ENCODE data around the gene PRR36. TPM values are rescaled to one million over a fixed set of nuclear protein-coding genes. Genes with fewer than 3 reads are reported as not detected.
A peak's percentile ranks its signal among the peaks of the same experiment; 100 is the strongest.

The PRR36 gene
- total and polyA plus RNA-seq, 10 of the 15 experiments (the other 5 are each of a cell fraction or from before 2014, with no cell fraction given), result 0.04 TPM; not detected in 9

DNA sequence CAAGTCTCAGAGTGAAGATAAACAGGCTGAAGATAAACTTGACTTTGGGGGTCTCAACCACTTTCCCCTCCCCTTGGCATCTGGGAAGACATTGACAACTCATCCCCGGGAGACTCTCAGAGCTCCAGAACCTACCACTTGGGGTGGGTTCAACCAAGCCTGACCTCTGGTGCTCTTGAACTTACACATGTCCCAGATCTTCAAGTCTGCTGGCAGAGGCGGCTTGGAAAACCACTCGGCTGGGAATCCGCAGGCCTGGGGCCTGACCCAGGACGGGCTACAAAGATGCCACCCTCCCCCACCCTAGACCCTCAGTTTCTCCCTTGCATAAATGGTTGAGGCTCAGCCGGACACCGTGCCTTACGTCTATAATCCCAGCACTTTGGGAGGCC lies 14.6 kb upstream of the PRR36 start:
- 53% methylated on average over 8 of the region's 8 CpGs for WGBS (ENCODE audit: insufficient coverage, insufficient replicate concordance, low lambda C conversion rate, missing lambda C conversion rate)
- H3K27me3 ChIP-seq (replicated peaks in 1 of 2; ENCODE audit: control insufficient read depth in 2 of 2, insufficient read depth in 2 of 2, low read length in 1 of 2), result peaks cover 0 to 2% of the 10 kb centered on the region in 2 experiments; a peak in 2 of 4 replicates
- no peaks in the 10 kb centered on the region for H4K20me1 ChIP-seq (ENCODE audit: control insufficient read depth, insufficient read depth)
- no peaks in the 10 kb centered on the region for H3K79me2 ChIP-seq (ENCODE audit: control insufficient read depth, insufficient read depth, low read length)
- in situ Hi-C loops (cut with MboI), result no loop called here
- ChIA-PET RAD21 (ENCODE audit: unreplicated experiment) (no interaction called here), CTCF (no interaction called here), POLR2A (no interaction called here), SMC1A (ENCODE audit: uncharacterized antibody, unreplicated experiment) (no interaction called here)
- ATAC-seq (no peak), FAIRE-seq (no peak), DNase-seq (ENCODE audit: low read depth, low spot score) (no peak)
- no peak overlapping the region for H2AFZ ChIP-seq (ENCODE audit: control insufficient read depth, low read depth, low read length)
- TF ChIP-seq LARP7 (IDR thresholded peaks at IDR 0.05), result no peak
- H3K9me3 ChIP-seq (replicated peaks; ENCODE audit: control insufficient read depth, insufficient read depth, low read length), result no peaks in the 10 kb centered on the region
- intact Hi-C loops (cut with micrococcal nuclease; ENCODE audit: unreplicated experiment), result no loop called here
- H3K4me2 ChIP-seq (ENCODE audit: control insufficient read depth, insufficient read depth), result no peak overlapping the region
- BruUV-seq (replicated peaks), result no TSS peak
- no peaks in the 10 kb centered on the region for H3K4me1 ChIP-seq (ENCODE audit: control insufficient read depth, insufficient read depth, low read length)
- no peak overlapping the region for H3K27ac ChIP-seq (ENCODE audit: control insufficient read depth, insufficient read depth)
- H3K4me3 ChIP-seq, result no peak overlapping the region
- H3K9ac ChIP-seq (ENCODE audit: control insufficient read depth, insufficient read depth, low read length), result no peak overlapping the region
- H3K36me3 ChIP-seq (ENCODE audit: control insufficient read depth in 2 of 2, insufficient read depth in 2 of 2, low read length in 1 of 2), result no peaks in the 10 kb centered on the region

DNA sequence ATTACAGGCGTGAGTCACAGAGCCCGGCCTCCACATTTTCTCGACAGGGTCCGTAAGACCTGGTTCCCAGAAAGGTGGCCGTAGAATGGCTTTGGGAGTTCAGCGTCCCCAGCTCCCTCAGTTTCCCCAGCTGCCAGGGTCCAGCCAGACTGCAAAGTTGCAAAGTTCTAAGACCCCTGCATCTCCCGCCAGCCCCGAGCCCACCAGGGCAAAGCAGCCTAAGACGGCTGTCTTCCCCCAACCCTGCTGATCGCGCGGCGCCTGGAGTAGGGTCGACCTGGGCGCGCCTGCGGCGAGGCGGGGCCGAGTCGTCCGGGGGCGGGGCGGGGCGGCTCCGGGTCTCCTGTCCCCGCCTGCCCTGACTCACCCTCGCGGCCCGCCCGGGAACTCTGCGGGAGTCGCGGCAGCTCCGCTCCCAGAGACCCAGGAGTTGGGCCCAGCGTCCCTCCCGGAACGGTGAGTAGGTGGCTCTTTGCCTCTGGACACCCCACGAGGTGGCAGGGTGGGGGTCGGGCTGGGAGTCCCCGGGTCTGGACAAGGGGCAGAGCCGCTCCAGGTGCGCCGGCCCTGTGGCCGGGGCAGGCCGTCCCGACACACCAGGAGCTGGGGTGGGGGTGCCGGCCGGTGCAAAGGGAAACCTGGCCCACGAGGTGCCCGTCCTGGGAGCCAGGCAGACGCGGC lies 14.1 kb upstream of the PRR36 start, which contains the start of gene LRRC8E:
LRRC8E (plus strand) TSS at position 366 of the 681 bp plus-strand sequence. CDS start 7,094 bp downstream, outside the sequence.
- peaks cover 0 to 2% of the 10 kb centered on the region in 2 experiments; a peak in 2 of 4 replicates for H3K27me3 ChIP-seq (replicated peaks in 1 of 2; ENCODE audit: control insufficient read depth in 2 of 2, insufficient read depth in 2 of 2, low read length in 1 of 2)
- H4K20me1 ChIP-seq (ENCODE audit: control insufficient read depth, insufficient read depth), result no peaks in the 10 kb centered on the region
- no TSS peak for BruUV-seq (replicated peaks)
- H3K9me3 ChIP-seq (replicated peaks; ENCODE audit: control insufficient read depth, insufficient read depth, low read length), result no peaks in the 10 kb centered on the region
- no peak for ATAC-seq
- ChIA-PET RAD21 (ENCODE audit: unreplicated experiment) (no interaction called here), POLR2A (no interaction called here), CTCF (interaction anchor here (0.9 kb wide), 1 partner anchor 19 kb away, joined by 3 read pairs; no protein-coding TSS in a partner anchor), SMC1A (ENCODE audit: uncharacterized antibody, unreplicated experiment) (interaction anchor here (0.7 kb wide), 1 partner anchor 1023 kb away, joined by 3 read pairs; no protein-coding TSS in a partner anchor)
- in situ Hi-C loops (cut with MboI), result no loop called here
- intact Hi-C loops (cut with micrococcal nuclease; ENCODE audit: unreplicated experiment), result no loop called here
- H3K9ac ChIP-seq (ENCODE audit: control insufficient read depth, insufficient read depth, low read length), result no peak within 1 kb of the TSS
- no peak within 1 kb of the TSS for H3K4me3 ChIP-seq
- WGBS (ENCODE audit: insufficient coverage, insufficient replicate concordance, low lambda C conversion rate, missing lambda C conversion rate), result 16% methylated on average over 35 of the region's 53 CpGs
- H3K4me1 ChIP-seq (ENCODE audit: control insufficient read depth, insufficient read depth, low read length), result no peaks in the 10 kb centered on the region
- no peak for FAIRE-seq
- DNase-seq (ENCODE audit: low read depth, low spot score), result no peak
- no peaks in the 10 kb centered on the region for H3K79me2 ChIP-seq (ENCODE audit: control insufficient read depth, insufficient read depth, low read length)
- H3K36me3 ChIP-seq (ENCODE audit: control insufficient read depth in 2 of 2, insufficient read depth in 2 of 2, low read length in 1 of 2), result no peaks in the 10 kb centered on the region
- no peak within 1 kb of the TSS for H3K27ac ChIP-seq (ENCODE audit: control insufficient read depth, insufficient read depth)
- H2AFZ ChIP-seq (ENCODE audit: control insufficient read depth, low read depth, low read length), result no peak within 1 kb of the TSS
- 0 out of 2 replicates have a peak within 1 kb of the TSS, but pooled peaks have one; percentile 17 for H3K4me2 ChIP-seq (ENCODE audit: control insufficient read depth, insufficient read depth)
- no peak for TF ChIP-seq PAX8 (IDR thresholded peaks at IDR 0.05)
- no peak for TF ChIP-seq NRF1 (conservative IDR thresholded peaks at IDR 0.05; ENCODE audit: low read depth, low read length)
- TF ChIP-seq MEF2B (IDR thresholded peaks at IDR 0.05; ENCODE audit: partially characterized antibody, poor library complexity, severe bottlenecking), result no peak
- TF ChIP-seq ZNF24 (IDR thresholded peaks at IDR 0.05), result no peak
- no peak for TF ChIP-seq NBN (IDR thresholded peaks at IDR 0.05)
- no peak for TF ChIP-seq CREB1 (IDR thresholded peaks at IDR 0.05; ENCODE audit: low read depth)
